CD4-positive, alpha-beta T cell treated with Interleukin-21 for 1 hour (primary cell): ENCODE measurements around the gene HLA-F.

Experiments
- DNase-seq: peaks from one replicate; pipeline ENCODE4 v3.0.0-alpha.2; 2020

Gene HLA-F

DNA sequence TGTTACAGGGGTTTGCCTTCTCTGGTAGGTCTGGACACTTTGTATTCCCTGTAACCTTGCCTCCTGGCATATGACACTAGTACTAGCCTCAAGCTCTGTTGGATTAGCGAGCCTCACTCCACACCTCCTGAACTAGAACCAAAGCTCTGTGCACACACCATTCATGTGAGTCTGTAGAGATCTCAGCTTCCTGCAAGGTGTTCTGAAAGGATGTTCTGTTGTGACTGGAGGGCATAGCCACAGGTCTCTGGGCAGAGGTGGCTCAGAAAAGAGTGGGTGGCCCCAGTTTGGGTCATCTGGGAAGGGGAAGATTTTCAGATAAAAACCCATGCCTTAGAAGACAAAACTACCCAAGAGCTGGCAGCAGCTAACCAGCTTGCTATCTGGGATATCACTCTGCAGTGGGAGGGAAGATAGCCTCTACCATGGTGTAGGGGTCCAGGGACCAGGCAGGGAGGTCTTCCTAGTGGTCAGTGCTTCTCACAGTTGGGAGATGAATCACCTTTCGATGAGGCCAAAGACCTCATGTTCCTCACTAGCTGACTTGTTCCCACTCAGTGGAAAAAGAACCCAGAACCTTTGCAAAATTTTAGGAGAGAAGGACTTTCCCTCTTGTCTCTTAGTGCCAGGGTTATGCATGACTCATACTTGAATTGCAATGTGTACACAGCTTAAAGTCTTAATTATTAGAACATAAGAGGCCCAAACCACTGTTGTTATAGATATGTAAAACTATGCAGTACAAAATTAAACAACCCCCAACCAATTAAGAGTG is 41.4 kb downstream of the HLA-F start:
- no peak for DNase-seq

DNA sequence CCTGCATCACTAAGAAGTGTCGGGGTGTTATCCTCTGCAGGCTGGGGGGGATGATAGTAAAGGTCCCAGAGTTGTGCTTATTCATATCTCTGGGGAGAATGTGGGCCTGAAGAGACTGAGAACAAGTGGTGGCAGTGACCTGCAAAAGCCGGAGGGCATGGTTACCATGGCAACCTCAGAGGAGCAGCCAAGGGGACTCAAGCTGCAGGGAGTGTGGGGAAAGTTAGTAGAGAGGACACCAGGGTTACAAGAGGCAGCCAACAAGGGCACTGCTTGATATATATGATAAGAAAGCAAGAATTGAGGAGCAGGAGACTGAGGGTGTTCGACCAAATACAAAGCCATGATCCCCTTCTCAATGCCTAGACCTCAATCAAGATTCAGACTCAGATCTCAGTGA is 46.1 kb downstream of the HLA-F start:
- no peak for DNase-seq

DNA sequence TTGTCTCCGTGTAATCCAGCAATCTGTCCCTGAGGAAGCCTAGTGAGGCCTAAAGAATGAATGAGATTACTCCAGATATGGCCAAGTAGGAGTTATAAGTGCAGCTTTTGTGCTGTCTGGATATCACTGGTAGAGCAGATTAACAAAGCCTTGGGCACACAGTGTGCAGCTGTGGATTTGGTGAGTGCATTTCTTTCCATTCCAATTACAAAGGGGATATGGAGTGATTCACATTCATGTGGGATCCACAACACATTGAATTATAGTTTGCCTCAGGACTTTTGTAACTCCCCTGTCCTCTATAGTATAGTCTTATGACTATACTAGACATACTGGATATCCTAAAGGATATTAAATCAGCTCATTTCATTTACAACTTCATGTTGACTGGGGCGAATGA is 47.1 kb downstream of the HLA-F start:
- no peak for DNase-seq

GRCh38 chr6:29776684-29777083 is 53.5 kb downstream of the HLA-F start:
- no peak for DNase-seq
